C4-2B (cell line): ENCODE measurements around the gene TRAF3IP1.

ENCODE experiments used
- ZFX ChIP-seq: fragments of 450-650 bp; IDR thresholded peaks from 2 replicates; pipeline ENCODE4 v1.6.1; 2017
- TF ChIP-seq, protein P1 (sequence below): fragments of 450-650 bp; conservative IDR thresholded peaks from 2 replicates; pipeline ENCODE4 v1.5.1; 2017; ENCODE audit warnings: mild to moderate bottlenecking

DNA sequence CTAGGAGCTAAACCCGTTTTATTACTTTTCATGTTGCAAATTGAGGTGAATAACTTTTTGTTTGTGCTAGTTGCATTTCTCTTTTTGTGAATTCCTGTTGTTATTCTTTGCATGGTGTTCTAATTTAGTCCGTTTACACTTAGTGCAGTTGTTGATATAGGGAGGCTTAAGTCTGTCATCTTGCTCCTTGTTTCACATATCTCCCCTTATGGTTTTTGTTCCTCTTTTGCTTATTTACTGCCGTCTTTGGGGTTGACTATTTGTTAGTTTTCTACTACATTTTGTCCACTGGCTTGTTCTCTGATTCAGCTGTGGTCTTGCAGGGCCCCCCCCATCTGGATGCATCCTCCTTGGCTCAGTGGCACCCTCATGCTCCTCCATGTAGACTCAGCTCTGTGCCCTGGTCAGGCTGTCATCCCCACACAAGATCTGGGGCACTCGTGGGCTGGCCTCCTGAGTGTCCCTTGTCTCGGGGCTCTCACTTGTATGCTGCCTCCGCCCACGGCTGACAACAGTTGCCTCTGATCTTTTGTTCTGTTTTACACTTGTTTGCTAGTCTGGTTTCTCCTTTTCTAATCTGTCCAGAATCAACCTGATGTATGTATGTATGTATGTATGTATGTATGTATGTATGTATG lies 63.5 kb downstream of the TRAF3IP1 start:
- TF ChIP-seq, protein P1, sequence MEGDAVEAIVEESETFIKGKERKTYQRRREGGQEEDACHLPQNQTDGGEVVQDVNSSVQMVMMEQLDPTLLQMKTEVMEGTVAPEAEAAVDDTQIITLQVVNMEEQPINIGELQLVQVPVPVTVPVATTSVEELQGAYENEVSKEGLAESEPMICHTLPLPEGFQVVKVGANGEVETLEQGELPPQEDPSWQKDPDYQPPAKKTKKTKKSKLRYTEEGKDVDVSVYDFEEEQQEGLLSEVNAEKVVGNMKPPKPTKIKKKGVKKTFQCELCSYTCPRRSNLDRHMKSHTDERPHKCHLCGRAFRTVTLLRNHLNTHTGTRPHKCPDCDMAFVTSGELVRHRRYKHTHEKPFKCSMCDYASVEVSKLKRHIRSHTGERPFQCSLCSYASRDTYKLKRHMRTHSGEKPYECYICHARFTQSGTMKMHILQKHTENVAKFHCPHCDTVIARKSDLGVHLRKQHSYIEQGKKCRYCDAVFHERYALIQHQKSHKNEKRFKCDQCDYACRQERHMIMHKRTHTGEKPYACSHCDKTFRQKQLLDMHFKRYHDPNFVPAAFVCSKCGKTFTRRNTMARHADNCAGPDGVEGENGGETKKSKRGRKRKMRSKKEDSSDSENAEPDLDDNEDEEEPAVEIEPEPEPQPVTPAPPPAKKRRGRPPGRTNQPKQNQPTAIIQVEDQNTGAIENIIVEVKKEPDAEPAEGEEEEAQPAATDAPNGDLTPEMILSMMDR: no peak
- TF ChIP-seq ZFX: no peak
